Measurements from ENCODE around the gene CD44. TPM values are rescaled to one million over a fixed set of nuclear protein-coding genes. Genes with fewer than 3 reads are reported as not detected.

Gene CD44
- total and polyA plus RNA-seq, 10 of the 15 experiments (the other 5 are each of a cell fraction or from before 2014, with no cell fraction given), result 57.1 to 293 (median 120) TPM

DNA sequence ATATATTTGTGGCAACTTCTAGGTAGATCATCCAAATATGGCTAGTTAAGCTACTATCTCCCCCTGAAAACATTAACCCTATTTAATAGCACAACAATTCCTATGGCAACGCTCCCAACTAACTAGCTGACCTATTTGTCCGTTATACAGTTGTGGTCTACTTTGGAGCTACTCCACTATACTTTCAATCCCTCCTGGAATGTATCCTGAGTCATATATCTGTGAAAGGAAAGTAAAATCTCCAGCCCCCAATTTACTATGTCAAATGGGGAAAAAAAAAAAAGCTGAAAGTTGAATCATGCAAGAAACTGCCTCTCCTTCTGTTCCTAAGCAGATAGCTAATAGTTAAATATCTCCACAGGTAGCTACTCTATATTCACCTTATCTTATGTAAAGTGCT, 128.5 kb downstream of the CD44 start (continued):
- TF ChIP-seq MYC (IDR thresholded peaks at IDR 0.05; ENCODE audit: insufficient read depth, insufficient read length, insufficient replicate concordance, low read length, severe bottlenecking), result no peak
- no peak for TF ChIP-seq NRF1 (conservative IDR thresholded peaks at IDR 0.05; ENCODE audit: low read depth, low read length)

DNA sequence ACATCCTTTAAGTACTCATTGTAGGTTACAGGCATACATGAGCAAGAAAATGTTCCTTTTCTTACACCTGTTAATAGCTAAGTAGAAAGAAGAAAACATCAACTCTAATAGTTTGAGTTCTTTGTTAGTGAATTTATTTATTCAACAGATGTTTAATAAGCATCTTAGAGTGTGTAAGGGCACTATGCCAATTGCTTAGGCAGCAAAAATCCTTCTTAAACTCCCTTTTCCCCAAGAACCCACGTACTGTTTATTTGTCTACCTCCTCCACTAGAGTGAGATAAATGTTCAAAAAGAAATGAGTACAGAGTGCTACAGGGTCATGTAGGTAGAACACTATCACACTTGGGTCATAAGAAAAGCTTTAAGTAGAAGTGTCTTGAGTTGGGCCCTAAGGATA, 131.4 kb downstream of the CD44 start:
- ChIA-PET CTCF (interaction anchor here (1.2 kb wide), 1 partner anchor 31 kb away, joined by 3 read pairs; no protein-coding TSS in a partner anchor), RAD21 (ENCODE audit: unreplicated experiment) (no interaction called here), POLR2A (no interaction called here), SMC1A (ENCODE audit: uncharacterized antibody, unreplicated experiment) (interaction anchor here (1.0 kb wide), 1 partner anchor 48 kb away, joined by 3 read pairs; no protein-coding TSS in a partner anchor)
- no peak overlapping the region for H3K4me3 ChIP-seq
- H3K4me2 ChIP-seq (ENCODE audit: control insufficient read depth, insufficient read depth), result no peak overlapping the region
- FAIRE-seq (no peak), ATAC-seq (no peak), DNase-seq (ENCODE audit: low read depth, low spot score) (no peak)
- no peaks in the 10 kb centered on the region for H3K27me3 ChIP-seq (replicated peaks in 1 of 2; ENCODE audit: control insufficient read depth in 2 of 2, insufficient read depth in 2 of 2, low read length in 1 of 2)
- no peaks in the 10 kb centered on the region for H3K79me2 ChIP-seq (ENCODE audit: control insufficient read depth, insufficient read depth, low read length)
- 65% methylated on average over 1 of the region's 1 CpG for WGBS (ENCODE audit: insufficient coverage, insufficient replicate concordance, low lambda C conversion rate, missing lambda C conversion rate)
- H3K9me3 ChIP-seq (replicated peaks; ENCODE audit: control insufficient read depth, insufficient read depth, low read length), result no peaks in the 10 kb centered on the region; the same call in 2 of the 3 replicates
- H3K9ac ChIP-seq (ENCODE audit: control insufficient read depth, insufficient read depth, low read length), result no peak overlapping the region
- TF ChIP-seq NR2F1 (conservative IDR thresholded peaks at IDR 0.05) (no peak), MYC (IDR thresholded peaks at IDR 0.05; ENCODE audit: insufficient read depth, insufficient read length, insufficient replicate concordance, low read length, severe bottlenecking) (no peak), SMARCA5 (IDR thresholded peaks at IDR 0.05) (no peak), POLR2A (IDR thresholded peaks at IDR 0.05; ENCODE audit: low read depth, low read length) (no peak), ZNF217 (IDR thresholded peaks at IDR 0.05) (no peak), KAT2A (conservative IDR thresholded peaks at IDR 0.05; ENCODE audit: control insufficient read depth, low read depth, low read length) (no peak), MEF2B (IDR thresholded peaks at IDR 0.05; ENCODE audit: partially characterized antibody, poor library complexity, severe bottlenecking) (no peak), RCOR1 (conservative IDR thresholded peaks at IDR 0.05; ENCODE audit: low read depth, low read length) (no peak), MYB (IDR thresholded peaks at IDR 0.05; ENCODE audit: borderline replicate concordance, low read depth, low read length) (no peak), FOS (IDR thresholded peaks at IDR 0.05; ENCODE audit: borderline replicate concordance, extremely low read depth, insufficient read length) (no peak), CHD1 (IDR thresholded peaks at IDR 0.05; ENCODE audit: low read depth, low read length) (no peak), EED (IDR thresholded peaks at IDR 0.05; ENCODE audit: low read depth) (no peak), ZNF24 (IDR thresholded peaks at IDR 0.05) (no peak), SRF (IDR thresholded peaks at IDR 0.05; ENCODE audit: low read depth in 2 of 2, low read length in 2 of 2) (no peak), TCF3 (IDR thresholded peaks at IDR 0.05; ENCODE audit: borderline replicate concordance, insufficient read depth, low read depth, low read length) (no peak), CHD4 (IDR thresholded peaks at IDR 0.05) (no peak), EP300 (IDR thresholded peaks at IDR 0.05; ENCODE audit: borderline replicate concordance in 1 of 2, control insufficient read depth in 1 of 2, low read depth in 2 of 2, low read length in 2 of 2) (no peak)
- TF ChIP-seq, protein P1, sequence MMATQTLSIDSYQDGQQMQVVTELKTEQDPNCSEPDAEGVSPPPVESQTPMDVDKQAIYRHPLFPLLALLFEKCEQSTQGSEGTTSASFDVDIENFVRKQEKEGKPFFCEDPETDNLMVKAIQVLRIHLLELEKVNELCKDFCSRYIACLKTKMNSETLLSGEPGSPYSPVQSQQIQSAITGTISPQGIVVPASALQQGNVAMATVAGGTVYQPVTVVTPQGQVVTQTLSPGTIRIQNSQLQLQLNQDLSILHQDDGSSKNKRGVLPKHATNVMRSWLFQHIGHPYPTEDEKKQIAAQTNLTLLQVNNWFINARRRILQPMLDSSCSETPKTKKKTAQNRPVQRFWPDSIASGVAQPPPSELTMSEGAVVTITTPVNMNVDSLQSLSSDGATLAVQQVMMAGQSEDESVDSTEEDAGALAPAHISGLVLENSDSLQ (IDR thresholded peaks at IDR 0.05), result no peak
- TF ChIP-seq, protein P2, sequence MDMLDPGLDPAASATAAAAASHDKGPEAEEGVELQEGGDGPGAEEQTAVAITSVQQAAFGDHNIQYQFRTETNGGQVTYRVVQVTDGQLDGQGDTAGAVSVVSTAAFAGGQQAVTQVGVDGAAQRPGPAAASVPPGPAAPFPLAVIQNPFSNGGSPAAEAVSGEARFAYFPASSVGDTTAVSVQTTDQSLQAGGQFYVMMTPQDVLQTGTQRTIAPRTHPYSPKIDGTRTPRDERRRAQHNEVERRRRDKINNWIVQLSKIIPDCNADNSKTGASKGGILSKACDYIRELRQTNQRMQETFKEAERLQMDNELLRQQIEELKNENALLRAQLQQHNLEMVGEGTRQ (IDR thresholded peaks at IDR 0.05; ENCODE audit: borderline replicate concordance, low read depth, low read length), result no peak
- in situ Hi-C loops (cut with MboI) (no loop called here), intact Hi-C loops (cut with micrococcal nuclease; ENCODE audit: unreplicated experiment) (no loop called here)
- no TSS peak for BruUV-seq (replicated peaks)
- H3K36me3 ChIP-seq (ENCODE audit: control insufficient read depth in 2 of 2, insufficient read depth in 2 of 2, low read length in 1 of 2), result no peaks in the 10 kb centered on the region
- no peak overlapping the region for H3K27ac ChIP-seq (ENCODE audit: control insufficient read depth, insufficient read depth)
- peaks cover 22% of the 10 kb centered on the region for H3K4me1 ChIP-seq (ENCODE audit: control insufficient read depth, insufficient read depth, low read length)
- no peaks in the 10 kb centered on the region for H4K20me1 ChIP-seq (ENCODE audit: control insufficient read depth, insufficient read depth)
- H2AFZ ChIP-seq (ENCODE audit: control insufficient read depth, low read depth, low read length), result no peak overlapping the region

Data from GM12878 (cell line).